ENCODE measurements around the gene RHOB.

Gene RHOB

GRCh38 chr2:20473128-20473527 is 26.3 kb downstream of the RHOB start:
- DNase-seq (ENCODE audit: low read depth, low spot score) = no peak

GRCh38 chr2:20474757-20475566 is 28.1 kb downstream of the RHOB start:
- DNase-seq (ENCODE audit: low read depth, low spot score) = no peak

GRCh38 chr2:20475567-20475952 is 28.7 kb downstream of the RHOB start:
- DNase-seq (ENCODE audit: low read depth, low spot score) = no peak

GRCh38 chr2:20476481-20476880 is 29.6 kb downstream of the RHOB start:
- no peak for DNase-seq (ENCODE audit: low read depth, low spot score)

GRCh38 chr2:20476950-20477349 is 30.1 kb downstream of the RHOB start:
- no peak for DNase-seq (ENCODE audit: low read depth, low spot score)

GRCh38 chr2:20478961-20479360 is 32.1 kb downstream of the RHOB start:
- no peak for DNase-seq (ENCODE audit: low read depth, low spot score)

GRCh38 chr2:20479835-20480234 is 33.0 kb downstream of the RHOB start:
- no peak for DNase-seq (ENCODE audit: low read depth, low spot score)

GRCh38 chr2:20480913-20481312 is 34.0 kb downstream of the RHOB start:
- DNase-seq (ENCODE audit: low read depth, low spot score) = no peak

GRCh38 chr2:20481798-20482405 is 35.0 kb downstream of the RHOB start:
- DNase-seq (ENCODE audit: low read depth, low spot score) = no peak

- no peak for DNase-seq (ENCODE audit: low read depth, low spot score)
These were observed 35.9 kb downstream of the RHOB start for GRCh38 chr2:20482725-20483124.

GRCh38 chr2:20483194-20483895 is 36.5 kb downstream of the RHOB start:
- DNase-seq (ENCODE audit: low read depth, low spot score) = no peak

GRCh38 chr2:20484034-20484617 is 37.3 kb downstream of the RHOB start:
- no peak for DNase-seq (ENCODE audit: low read depth, low spot score)

- no peak for DNase-seq (ENCODE audit: low read depth, low spot score)
These were observed 38.1 kb downstream of the RHOB start for GRCh38 chr2:20484810-20485611.

GRCh38 chr2:20485612-20486388 is 38.9 kb downstream of the RHOB start:
- no peak for DNase-seq (ENCODE audit: low read depth, low spot score)

- DNase-seq (ENCODE audit: low read depth, low spot score) = no peak
These were observed 39.7 kb downstream of the RHOB start for GRCh38 chr2:20486571-20486970.

- DNase-seq (ENCODE audit: low read depth, low spot score) = no peak
These were observed 40.1 kb downstream of the RHOB start for GRCh38 chr2:20487030-20487391.

GRCh38 chr2:20487392-20488174 is 40.7 kb downstream of the RHOB start:
- no peak for DNase-seq (ENCODE audit: low read depth, low spot score)

- no peak for DNase-seq (ENCODE audit: low read depth, low spot score)
These were observed 41.3 kb downstream of the RHOB start for GRCh38 chr2:20488201-20488641.

GRCh38 chr2:20488782-20489181 is 41.9 kb downstream of the RHOB start:
- no peak for DNase-seq (ENCODE audit: low read depth, low spot score)
